ENCODE measurements around the gene DCTN2. TPM values are rescaled to one million over a fixed set of nuclear protein-coding genes. Genes with fewer than 3 reads are reported as not detected.

DCTN2 gene
- total RNA-seq, 1 donor from 2014 or later, result 91.8 TPM

DNA sequence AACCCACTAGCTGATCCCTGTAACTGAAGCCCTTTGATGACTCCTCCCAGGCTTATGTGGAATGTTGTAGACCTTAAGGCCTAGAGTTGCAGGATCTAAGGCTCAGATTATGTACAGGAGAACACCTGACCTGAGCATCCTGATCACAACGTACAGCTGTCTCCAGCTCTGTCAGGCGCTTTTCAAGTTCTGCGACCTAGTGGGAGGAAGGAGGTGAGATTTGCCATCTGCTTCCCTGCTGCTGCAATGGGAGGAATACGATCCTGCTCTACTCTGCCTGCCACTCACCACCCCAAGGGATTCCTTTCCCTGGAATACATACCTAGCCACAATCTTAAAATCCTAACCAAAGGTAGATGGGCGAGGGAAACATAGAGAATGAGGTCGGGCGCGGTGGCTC, 13.9 kb downstream of the DCTN2 start:
- Mint-ChIP-seq H3K4me3 (no peak overlapping the region), H3K27me3 (no peaks in the 10 kb centered on the region), H3K36me3 (ENCODE audit: low read depth) (peaks cover 86% of the 10 kb centered on the region), H3K9me3 (no peaks in the 10 kb centered on the region), H3K27ac (no peak overlapping the region), H3K4me1 (no peaks in the 10 kb centered on the region)
- TF ChIP-seq, protein P1, sequence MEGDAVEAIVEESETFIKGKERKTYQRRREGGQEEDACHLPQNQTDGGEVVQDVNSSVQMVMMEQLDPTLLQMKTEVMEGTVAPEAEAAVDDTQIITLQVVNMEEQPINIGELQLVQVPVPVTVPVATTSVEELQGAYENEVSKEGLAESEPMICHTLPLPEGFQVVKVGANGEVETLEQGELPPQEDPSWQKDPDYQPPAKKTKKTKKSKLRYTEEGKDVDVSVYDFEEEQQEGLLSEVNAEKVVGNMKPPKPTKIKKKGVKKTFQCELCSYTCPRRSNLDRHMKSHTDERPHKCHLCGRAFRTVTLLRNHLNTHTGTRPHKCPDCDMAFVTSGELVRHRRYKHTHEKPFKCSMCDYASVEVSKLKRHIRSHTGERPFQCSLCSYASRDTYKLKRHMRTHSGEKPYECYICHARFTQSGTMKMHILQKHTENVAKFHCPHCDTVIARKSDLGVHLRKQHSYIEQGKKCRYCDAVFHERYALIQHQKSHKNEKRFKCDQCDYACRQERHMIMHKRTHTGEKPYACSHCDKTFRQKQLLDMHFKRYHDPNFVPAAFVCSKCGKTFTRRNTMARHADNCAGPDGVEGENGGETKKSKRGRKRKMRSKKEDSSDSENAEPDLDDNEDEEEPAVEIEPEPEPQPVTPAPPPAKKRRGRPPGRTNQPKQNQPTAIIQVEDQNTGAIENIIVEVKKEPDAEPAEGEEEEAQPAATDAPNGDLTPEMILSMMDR (IDR thresholded peaks at IDR 0.05), result no peak
- CTCF ChIA-PET, result no interaction called here
- POLR2A ChIA-PET, result interaction anchor here (1.6 kb wide), 1 partner anchor 10 kb away, joined by 5 read pairs; no protein-coding TSS in a partner anchor
- ATAC-seq (ENCODE audit: low read depth), result no peak
- intact Hi-C loops (cut with micrococcal nuclease), result no loop called here
- DNase-seq, result no peak

DNA sequence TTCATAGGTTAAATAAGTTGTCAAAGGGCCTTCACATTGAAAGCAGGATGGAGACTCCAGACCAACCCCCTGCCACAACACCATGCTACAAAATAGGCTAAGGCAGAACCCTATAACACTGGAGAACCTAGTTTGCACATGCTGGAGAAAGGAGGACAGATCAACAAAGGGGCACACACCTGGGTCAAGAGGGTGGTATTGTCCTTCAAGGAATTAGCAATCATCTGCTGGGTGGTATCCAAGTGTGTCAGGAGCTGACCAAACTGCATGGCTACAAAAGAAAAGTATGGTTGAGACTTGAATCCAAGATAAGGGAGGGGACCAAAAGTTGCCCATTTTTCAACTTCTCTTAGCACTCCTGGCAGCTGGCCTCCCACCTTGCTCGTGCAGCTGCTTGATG, 15.2 kb downstream of the DCTN2 start:
- ChIA-PET CTCF (no interaction called here), POLR2A (interaction anchor here (1.6 kb wide), 1 partner anchor 8 kb away, joined by 5 read pairs; no protein-coding TSS in a partner anchor)
- Mint-ChIP-seq H3K27ac (no peak overlapping the region), H3K36me3 (ENCODE audit: low read depth) (peaks cover 85% of the 10 kb centered on the region), H3K9me3 (no peaks in the 10 kb centered on the region), H3K27me3 (no peaks in the 10 kb centered on the region), H3K4me1 (no peaks in the 10 kb centered on the region), H3K4me3 (no peak overlapping the region)
- DNase-seq (no peak), ATAC-seq (ENCODE audit: low read depth) (no peak)
- TF ChIP-seq, protein P1 (IDR thresholded peaks at IDR 0.05), result no peak
- intact Hi-C loops (cut with micrococcal nuclease), result no loop called here

DNA sequence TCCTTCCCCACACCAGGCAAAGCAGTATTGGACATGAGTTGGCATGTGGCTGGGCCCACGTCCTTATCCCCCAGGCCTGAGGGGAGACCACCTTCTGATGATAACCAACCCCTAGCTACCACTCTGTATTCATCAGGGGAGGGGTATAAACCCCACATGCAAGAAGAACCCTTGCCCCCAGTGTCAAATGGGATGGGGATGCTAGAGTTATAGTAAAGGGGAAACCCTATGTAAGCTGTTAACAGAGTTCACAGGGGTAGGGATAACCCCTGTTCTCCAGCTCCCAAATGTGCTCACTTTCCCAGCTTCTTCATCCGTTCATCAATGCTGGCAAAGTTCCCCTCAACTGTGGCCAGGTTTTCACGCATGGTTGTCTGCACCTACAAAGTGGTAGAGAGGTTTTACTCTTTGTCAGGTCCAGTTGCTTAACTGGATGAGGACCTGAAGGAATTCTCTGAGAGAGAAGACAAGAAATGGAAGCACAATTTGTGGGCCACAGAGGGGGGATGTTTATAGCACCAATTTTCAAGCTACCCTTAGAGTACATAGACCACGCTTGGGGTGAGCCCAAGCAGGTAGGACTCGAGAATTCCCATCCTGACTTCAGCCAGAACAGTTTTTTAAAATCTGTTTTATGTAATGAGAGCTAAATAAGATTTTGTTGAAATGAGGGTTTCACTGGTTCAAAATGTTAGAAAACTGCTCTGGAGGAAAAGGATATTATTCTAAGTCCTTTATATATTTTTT, 16.4 kb downstream of the DCTN2 start:
- H3K9me3 Mint-ChIP-seq, result no peaks in the 10 kb centered on the region
- H3K4me1 Mint-ChIP-seq, result no peaks in the 10 kb centered on the region
- intact Hi-C loops (cut with micrococcal nuclease), result no loop called here
- POLR2A ChIA-PET, result interaction anchor here (1.7 kb wide), 1 partner anchor 10 kb away, joined by 5 read pairs; the partner anchor contains the start of gene DDIT3
- H3K27me3 Mint-ChIP-seq, result no peaks in the 10 kb centered on the region
- TF ChIP-seq, protein P1 (IDR thresholded peaks at IDR 0.05), result no peak
- H3K27ac Mint-ChIP-seq, result no peak overlapping the region
- ATAC-seq (ENCODE audit: low read depth) (no peak), DNase-seq (no peak)
- H3K36me3 Mint-ChIP-seq (ENCODE audit: low read depth), result peaks cover 91% of the 10 kb centered on the region
- CTCF ChIA-PET, result no interaction called here
- H3K4me3 Mint-ChIP-seq, result no peak overlapping the region

DNA sequence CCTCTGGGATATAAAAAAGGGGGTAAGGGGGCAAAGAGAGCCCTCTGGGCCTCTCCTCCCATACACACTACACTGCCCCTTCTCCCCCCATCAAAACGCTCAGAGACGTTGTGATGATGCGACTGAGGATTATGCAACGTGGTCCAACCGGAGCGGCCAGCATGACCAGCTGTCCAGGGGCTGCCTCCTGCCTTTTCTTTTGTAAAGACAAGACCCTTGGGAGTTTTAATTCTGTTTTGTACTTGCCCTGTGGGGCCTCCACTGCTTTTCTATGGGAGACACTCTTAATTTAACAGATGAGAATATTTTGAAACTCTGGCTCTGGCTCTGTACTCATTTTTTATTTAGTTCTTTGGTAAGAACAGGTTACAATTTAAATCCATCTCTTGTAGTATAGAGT, 17.2 kb downstream of the DCTN2 start:
- intact Hi-C loops (cut with micrococcal nuclease), result no loop called here
- TF ChIP-seq, protein P1 (IDR thresholded peaks at IDR 0.05), result no peak
- no peak for ATAC-seq (ENCODE audit: low read depth)
- no peak for DNase-seq
- POLR2A ChIA-PET, result interaction anchor here (0.6 to 1.7 kb wide), 3 partner anchors 8 to 82 kb away, joined by 5 to 12 read pairs (median 9); partner anchors contain the start of gene DDIT3
- H3K27ac Mint-ChIP-seq, result no peak overlapping the region
- peaks cover 3% of the 10 kb centered on the region for H3K4me1 Mint-ChIP-seq
- CTCF ChIA-PET, result no interaction called here
- no peak overlapping the region for H3K4me3 Mint-ChIP-seq
- H3K27me3 Mint-ChIP-seq, result no peaks in the 10 kb centered on the region
- H3K9me3 Mint-ChIP-seq, result no peaks in the 10 kb centered on the region
- H3K36me3 Mint-ChIP-seq (ENCODE audit: low read depth), result peaks cover 90% of the 10 kb centered on the region

- Mint-ChIP-seq H3K36me3 (ENCODE audit: low read depth) (peaks cover 88% of the 10 kb centered on the region), H3K4me3 (no peak overlapping the region), H3K4me1 (peaks cover 9% of the 10 kb centered on the region), H3K9me3 (no peaks in the 10 kb centered on the region), H3K27me3 (no peaks in the 10 kb centered on the region), H3K27ac (no peak overlapping the region)
- intact Hi-C loops (cut with micrococcal nuclease), result no loop called here
- POLR2A ChIA-PET, result interaction anchor here (0.7 to 1.7 kb wide), 2 partner anchors 8 kb away, joined by 5 to 9 read pairs; partner anchors contain the start of gene DDIT3
- ATAC-seq (ENCODE audit: low read depth) (no peak), DNase-seq (no peak)
- TF ChIP-seq, protein P1 (IDR thresholded peaks at IDR 0.05), result no peak
- CTCF ChIA-PET, result no interaction called here
Measured at GRCh38 chr12:57528831-57529555, 18.0 kb downstream of the DCTN2 start.

Data from activated B cell treated with CpG ODN at 0.5 μM for 24 hours (primary cell).